Prostate gland (tissue), 2 donors: Measurements from ENCODE around the gene TOP2A.

Experiments
- POLR2A ChIP-seq: fragments of 450-650 bp; IDR thresholded peaks from one replicate; pipeline ENCODE4 v1.6.1; 2016; ENCODE audit warnings: antibody characterized with exemption, mild to moderate bottlenecking
- TF ChIP-seq, protein P1 (sequence below), 4 experiments: fragments of 200-600 bp in 2 of 4; fragments of 450-650 bp in 2 of 4; sonication (generic) in 2 of 4; IDR thresholded peaks; 1 replicate in 3 of 4; 2 replicates in 1 of 4; pipeline ENCODE4 v1.5.1; 2016 to 2019; ENCODE audit warnings: antibody characterized with exemption in 4 of 4, mild to moderate bottlenecking in 2 of 4, moderate library complexity in 2 of 4

DNA sequence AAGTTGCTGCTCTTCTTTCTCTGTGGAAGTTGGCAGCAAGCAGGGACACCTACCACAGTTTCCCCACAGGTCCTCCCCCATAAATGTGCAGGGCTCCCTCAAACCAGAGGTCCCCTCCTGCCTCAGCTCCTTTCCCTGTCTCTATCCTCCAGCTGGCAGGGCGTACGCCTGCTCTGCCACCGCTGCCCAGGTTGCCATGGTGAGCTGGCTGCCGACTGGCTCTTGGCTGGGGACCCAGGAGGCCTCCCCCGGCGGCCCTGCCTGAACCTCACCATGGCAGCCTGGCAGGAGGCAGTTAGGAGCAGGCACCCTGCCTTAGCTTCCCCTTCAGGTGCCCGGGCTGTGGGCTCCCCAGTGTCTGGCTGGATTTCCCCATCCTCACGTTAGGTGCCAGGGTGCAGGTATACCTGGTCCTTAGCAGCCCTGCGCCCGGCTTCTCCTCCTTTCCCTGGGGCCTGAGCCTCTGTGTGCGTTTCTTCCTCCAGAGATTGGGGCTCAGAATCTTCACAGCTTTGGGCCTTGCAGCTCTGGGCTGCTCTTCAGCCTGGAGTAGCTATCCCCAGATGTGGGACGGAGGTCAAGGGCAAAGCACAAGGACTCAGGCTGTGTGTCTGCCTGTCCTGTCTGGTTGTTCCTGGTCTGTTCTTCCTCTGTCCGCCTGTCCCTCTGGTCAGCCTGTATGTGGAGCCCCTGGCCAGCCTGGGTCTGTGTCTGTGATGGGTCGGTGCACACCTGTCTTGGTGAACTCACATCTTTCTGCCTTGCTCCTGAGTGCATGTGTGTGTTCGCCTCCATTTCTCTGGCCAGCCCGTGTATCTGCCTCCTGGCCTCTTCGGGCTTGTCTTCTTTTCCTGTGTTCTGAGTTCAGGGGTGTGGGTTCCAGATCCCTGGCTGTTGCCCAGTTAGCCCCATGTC is 68.9 kb downstream of the TOP2A start:
- TF ChIP-seq, protein P1, sequence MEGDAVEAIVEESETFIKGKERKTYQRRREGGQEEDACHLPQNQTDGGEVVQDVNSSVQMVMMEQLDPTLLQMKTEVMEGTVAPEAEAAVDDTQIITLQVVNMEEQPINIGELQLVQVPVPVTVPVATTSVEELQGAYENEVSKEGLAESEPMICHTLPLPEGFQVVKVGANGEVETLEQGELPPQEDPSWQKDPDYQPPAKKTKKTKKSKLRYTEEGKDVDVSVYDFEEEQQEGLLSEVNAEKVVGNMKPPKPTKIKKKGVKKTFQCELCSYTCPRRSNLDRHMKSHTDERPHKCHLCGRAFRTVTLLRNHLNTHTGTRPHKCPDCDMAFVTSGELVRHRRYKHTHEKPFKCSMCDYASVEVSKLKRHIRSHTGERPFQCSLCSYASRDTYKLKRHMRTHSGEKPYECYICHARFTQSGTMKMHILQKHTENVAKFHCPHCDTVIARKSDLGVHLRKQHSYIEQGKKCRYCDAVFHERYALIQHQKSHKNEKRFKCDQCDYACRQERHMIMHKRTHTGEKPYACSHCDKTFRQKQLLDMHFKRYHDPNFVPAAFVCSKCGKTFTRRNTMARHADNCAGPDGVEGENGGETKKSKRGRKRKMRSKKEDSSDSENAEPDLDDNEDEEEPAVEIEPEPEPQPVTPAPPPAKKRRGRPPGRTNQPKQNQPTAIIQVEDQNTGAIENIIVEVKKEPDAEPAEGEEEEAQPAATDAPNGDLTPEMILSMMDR (IDR thresholded peaks at IDR 0.05) = peak in 1 of 4 experiments; percentile 4
- TF ChIP-seq POLR2A = no peak
